Measurements from ENCODE around the gene WNT10A.

The WNT10A gene

DNA sequence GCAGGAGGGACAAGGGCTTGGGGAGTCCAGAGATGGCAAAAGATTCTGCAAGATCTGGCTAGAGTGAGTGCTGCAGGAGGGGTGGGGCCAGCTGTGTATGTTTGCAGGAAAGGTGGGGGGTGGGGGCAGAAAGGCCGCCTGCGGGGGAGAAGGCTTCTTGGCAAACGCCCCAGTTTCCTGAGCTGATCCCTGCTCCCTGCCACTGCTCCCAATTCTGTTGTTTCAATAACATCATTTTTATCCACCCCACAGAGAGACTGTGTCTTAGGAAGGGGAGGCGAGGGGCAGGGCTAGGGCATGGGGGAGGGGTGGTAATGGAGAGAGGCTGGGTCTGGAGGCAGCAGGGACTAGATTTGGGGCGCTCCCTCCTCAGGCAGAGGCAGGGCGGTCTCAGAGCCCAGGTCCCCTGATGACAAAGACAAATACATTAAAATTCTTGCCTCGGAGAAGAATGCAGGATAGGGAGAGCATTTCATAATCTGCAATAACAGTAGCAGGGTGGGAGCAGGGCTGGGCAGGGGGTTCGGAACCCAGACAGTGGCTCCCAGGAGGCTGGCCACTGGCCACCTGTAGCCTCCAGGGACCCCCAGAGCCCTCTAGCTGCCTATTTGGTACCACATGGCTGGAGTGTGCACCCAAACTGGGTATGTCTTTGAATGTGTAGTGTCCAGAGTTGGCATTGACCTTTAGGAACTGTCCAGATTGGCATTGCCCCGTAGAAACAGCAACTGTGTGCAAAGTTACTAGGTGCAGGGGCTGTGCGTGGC, 23.1 kb upstream of the WNT10A start:
- TF ChIP-seq, protein P1, sequence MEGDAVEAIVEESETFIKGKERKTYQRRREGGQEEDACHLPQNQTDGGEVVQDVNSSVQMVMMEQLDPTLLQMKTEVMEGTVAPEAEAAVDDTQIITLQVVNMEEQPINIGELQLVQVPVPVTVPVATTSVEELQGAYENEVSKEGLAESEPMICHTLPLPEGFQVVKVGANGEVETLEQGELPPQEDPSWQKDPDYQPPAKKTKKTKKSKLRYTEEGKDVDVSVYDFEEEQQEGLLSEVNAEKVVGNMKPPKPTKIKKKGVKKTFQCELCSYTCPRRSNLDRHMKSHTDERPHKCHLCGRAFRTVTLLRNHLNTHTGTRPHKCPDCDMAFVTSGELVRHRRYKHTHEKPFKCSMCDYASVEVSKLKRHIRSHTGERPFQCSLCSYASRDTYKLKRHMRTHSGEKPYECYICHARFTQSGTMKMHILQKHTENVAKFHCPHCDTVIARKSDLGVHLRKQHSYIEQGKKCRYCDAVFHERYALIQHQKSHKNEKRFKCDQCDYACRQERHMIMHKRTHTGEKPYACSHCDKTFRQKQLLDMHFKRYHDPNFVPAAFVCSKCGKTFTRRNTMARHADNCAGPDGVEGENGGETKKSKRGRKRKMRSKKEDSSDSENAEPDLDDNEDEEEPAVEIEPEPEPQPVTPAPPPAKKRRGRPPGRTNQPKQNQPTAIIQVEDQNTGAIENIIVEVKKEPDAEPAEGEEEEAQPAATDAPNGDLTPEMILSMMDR (IDR thresholded peaks at IDR 0.05; ENCODE audit: low read depth, low read length): no peak
- H3K4me3 ChIP-seq (ENCODE audit: low read depth, low read length): no peak overlapping the region
- no peak for DNase-seq (ENCODE audit: low read depth, low spot score)
- in situ Hi-C loops (cut with HindIII; ENCODE audit: low sequenced_read_pairs): no loop called here

DNA sequence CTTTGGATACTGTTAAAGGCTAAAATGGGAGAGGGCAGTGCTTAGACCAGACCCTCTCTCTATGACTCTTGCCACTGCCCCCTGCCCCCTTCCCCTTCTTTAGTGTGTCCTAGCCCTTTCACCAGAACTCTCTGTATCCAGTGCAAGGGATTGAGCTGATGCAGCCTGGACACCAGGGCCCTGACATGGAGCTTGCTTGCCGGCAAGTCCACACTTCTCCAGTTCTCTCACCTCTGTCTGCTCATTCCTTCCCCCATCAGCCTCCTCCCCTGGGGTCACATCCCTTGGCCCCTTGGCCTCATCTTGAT, 22.6 kb upstream of the WNT10A start:
- TF ChIP-seq, protein P1 (IDR thresholded peaks at IDR 0.05; ENCODE audit: low read depth, low read length): no peak
- in situ Hi-C loops (cut with HindIII; ENCODE audit: low sequenced_read_pairs): no loop called here
- DNase-seq (ENCODE audit: low read depth, low spot score): no peak
- no peak overlapping the region for H3K4me3 ChIP-seq (ENCODE audit: low read depth, low read length)

DNA sequence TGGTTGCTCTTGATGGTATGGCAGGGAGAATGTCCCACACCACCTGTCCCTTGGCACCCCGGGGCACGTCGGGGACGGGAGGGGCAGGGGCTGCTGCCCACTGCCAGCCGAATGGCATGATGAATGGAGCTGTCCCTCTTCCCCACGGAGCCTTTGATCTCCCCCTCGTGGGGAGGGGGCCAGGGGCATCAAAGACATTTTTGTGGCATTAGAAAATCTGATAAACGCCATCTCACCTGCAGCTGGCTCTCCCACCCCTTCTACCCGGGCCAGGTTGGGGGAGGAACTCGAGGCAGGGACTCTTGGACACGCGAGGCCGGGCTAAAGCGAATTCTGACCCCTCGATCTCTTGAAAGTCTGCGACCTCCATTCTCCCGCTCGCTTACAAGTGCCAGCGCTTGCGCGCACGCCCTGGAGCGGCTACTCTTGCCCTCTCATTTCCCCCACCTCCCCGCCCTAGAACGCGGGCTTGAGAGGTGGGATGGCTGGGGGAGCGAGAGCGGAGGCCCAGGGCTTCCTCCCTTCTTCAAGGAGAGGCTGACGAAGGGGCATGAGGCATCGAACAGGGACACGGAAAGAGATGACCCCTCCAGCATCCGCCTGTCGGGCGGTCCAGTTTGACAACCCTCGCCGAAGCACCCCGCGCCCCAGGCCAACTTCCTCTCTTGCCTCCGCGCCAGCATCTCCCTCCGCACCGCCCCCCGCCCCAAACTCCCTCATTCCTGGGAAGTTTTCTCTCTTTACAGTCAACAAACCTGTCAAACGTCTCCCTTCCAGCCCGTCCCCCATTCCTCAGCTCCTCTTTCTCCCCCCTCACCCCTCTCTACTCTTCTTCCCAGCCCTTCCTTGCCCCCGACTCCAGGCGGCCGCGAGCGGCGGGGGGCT, 21.7 kb upstream of the WNT10A start:
- in situ Hi-C loops (cut with HindIII; ENCODE audit: low sequenced_read_pairs): no loop called here
- no peak overlapping the region for H3K4me3 ChIP-seq (ENCODE audit: low read depth, low read length)
- TF ChIP-seq, protein P1 (IDR thresholded peaks at IDR 0.05; ENCODE audit: low read depth, low read length): no peak
- DNase-seq (ENCODE audit: low read depth, low spot score): no peak

DNA sequence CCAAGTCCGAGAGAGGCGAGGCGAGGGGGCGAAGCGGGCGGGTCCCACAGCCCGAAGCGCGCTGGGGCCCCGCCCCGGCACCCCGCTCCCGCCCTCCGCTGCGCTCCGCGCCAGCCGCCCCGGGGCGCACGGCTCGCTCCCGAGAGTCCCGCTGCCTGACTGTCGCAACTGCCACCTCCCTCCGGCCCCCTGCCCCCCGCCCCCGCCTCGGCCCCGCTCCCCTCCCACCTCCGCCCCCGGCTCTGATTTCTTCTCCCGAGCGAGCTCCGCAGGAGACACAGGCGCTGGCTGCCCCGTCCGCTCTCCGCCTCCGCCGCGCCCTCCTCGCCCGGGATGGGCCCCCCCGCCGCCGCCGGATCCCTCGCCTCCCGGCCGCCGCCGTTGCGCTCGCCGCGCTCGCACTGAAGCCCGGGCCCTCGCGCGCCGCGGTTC, 21.1 kb upstream of the WNT10A start, which contains the start of gene WNT6:
WNT6 (plus strand) TSS at position 250 of the 432 bp plus-strand sequence. CDS start 233 bp downstream, outside the sequence.
- DNase-seq (ENCODE audit: low read depth, low spot score): no peak
- no peak within 1 kb of the TSS for H3K4me3 ChIP-seq (ENCODE audit: low read depth, low read length)
- in situ Hi-C loops (cut with HindIII; ENCODE audit: low sequenced_read_pairs): no loop called here
- TF ChIP-seq, protein P1 (IDR thresholded peaks at IDR 0.05; ENCODE audit: low read depth, low read length): no peak

DNA sequence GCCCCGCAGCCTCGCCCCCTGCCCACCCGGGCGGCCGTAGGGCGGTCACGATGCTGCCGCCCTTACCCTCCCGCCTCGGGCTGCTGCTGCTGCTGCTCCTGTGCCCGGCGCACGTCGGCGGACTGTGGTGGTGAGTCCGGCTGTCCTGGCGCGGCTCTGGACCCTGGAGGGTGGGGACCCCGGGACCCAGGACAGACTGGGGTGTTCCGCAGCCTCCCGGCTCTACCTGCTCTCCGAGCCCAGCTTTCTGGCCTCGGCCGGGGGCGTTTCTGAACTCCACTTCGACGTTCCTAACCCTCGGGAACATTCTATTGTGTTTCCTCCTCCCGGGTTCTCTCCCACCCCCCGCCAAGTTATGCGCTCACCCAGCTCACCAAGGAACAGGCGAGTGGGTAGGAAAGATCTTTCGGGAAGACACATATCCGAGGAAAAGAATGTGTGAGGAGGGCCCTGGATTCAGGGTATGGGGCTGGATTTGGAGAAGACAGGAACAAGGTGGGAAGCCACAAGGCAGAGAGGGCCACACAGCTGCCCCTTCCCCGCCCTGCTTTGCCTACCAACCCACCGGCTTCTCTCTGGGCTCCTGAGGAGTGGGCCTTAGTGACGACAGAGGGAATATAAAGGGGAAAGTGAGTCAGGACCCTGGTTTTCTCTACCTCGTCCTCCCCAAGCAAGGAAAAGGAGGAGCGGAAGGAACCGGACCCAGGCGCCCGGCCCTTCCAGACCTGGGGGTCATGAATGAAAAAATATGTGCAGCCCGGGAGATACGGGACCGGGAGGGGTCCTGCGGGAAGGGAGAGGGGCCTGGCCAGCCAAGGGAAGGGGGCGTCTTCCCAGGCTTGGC, 20.4 kb upstream of the WNT10A start:
- no peak overlapping the region for H3K4me3 ChIP-seq (ENCODE audit: low read depth, low read length)
- no peak for DNase-seq (ENCODE audit: low read depth, low spot score)
- TF ChIP-seq, protein P1 (IDR thresholded peaks at IDR 0.05; ENCODE audit: low read depth, low read length): no peak
- in situ Hi-C loops (cut with HindIII; ENCODE audit: low sequenced_read_pairs): no loop called here

DNA sequence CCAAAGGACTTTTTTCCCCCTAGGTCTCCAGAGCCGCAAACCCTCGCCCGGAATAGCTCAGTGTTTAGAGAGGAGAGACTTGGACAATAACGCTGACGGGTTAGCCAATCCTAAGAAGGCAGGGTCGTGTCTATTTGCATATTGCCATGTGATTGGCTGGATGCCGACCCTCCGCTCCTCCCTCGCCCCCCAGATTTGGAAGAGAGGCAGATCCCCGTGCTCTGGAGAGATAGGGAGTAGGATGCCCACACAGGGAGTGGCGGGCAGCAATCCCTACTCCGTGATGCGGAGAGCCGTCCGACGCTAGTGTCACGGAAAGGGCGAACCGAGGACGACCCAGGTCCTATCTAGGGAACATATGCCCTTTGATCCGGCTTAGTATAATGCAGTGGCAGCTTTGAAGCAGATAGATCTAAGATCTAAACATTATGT, 19.7 kb upstream of the WNT10A start:
- in situ Hi-C loops (cut with HindIII; ENCODE audit: low sequenced_read_pairs): no loop called here
- no peak overlapping the region for H3K4me3 ChIP-seq (ENCODE audit: low read depth, low read length)
- DNase-seq (ENCODE audit: low read depth, low spot score): peak; percentile 20
- TF ChIP-seq, protein P1 (IDR thresholded peaks at IDR 0.05; ENCODE audit: low read depth, low read length): no peak
